CD4-positive, alpha-beta memory T cell (primary cell): ENCODE data around the gene EIF3J. TPM values are rescaled to one million over a fixed set of nuclear protein-coding genes. Genes with fewer than 3 reads are reported as not detected.
"Not testable (repeated sequence)": the region's sequence is repeated elsewhere in the genome, so short reads cannot be mapped to it uniquely, and the experiment has no call there.

Experiments used
- CTCF ChIA-PET: fragments of 350-600 bp; sonication (Branson Sonifier 250); formaldehyde crosslinking; loops from one replicate; lab custom pipeline; 2021; ENCODE audit warnings: inconsistent platforms; ENCODE audit not compliant: partially characterized antibody; lab: Charles Lee
- POLR2A ChIA-PET: fragments of 350-600 bp; sonication (Branson Sonifier 250); formaldehyde crosslinking; loops from one replicate; lab custom pipeline; 2021; ENCODE audit not compliant: partially characterized antibody; lab: Charles Lee
- DNase-seq, 5 donors: peaks; one replicate each; pipeline versions ENCODE4 v3.0.0 to v3.0.0-alpha.2; 2020 to 2022; ENCODE audit warnings: mixed read lengths in 1 of 5
- H3K27ac ChIP-seq: one replicate; pipeline ENCODE4 v1.7.0; 2013; ENCODE audit warnings: low read depth, low read length
- H3K27me3 ChIP-seq: 2 replicates; pipeline ENCODE4 v1.7.0; 2013; ENCODE audit warnings: mild to moderate bottlenecking, low read length, moderate library complexity; ENCODE audit not compliant: insufficient read depth
- H3K36me3 ChIP-seq: 2 replicates; pipeline ENCODE4 v1.7.0; 2013; ENCODE audit warnings: mild to moderate bottlenecking, low read length, moderate library complexity; ENCODE audit not compliant: insufficient read depth
- H3K4me1 ChIP-seq: 2 replicates; pipeline ENCODE4 v1.7.0; 2013; ENCODE audit warnings: mild to moderate bottlenecking, low read length, moderate library complexity; ENCODE audit not compliant: insufficient read depth
- H3K4me3 ChIP-seq, 2 donors: one replicate each; pipeline ENCODE4 v1.7.0; 2013; ENCODE audit warnings: low read length in 2 of 2, mild to moderate bottlenecking in 1 of 2
- H3K9me3 ChIP-seq, 2 donors: one replicate each; pipeline ENCODE4 v1.7.0; 2013; ENCODE audit warnings: low read length in 2 of 2, control low read depth in 1 of 2; ENCODE audit not compliant: control insufficient read depth in 1 of 2
- H3K27ac Mint-ChIP-seq, 7 donors: one replicate each; pipeline ENCODE4 v1.8.0; 2020 to 2021; ENCODE audit warnings: mixed read lengths in 7 of 7, mild to moderate bottlenecking in 6 of 7, inconsistent platforms in 3 of 7, moderate library complexity in 3 of 7
- H3K27me3 Mint-ChIP-seq, 2 donors: one replicate each; pipeline ENCODE4 v1.8.0; 2020 to 2021; ENCODE audit warnings: mixed read lengths in 2 of 2
- H3K36me3 Mint-ChIP-seq, 2 donors: one replicate each; pipeline ENCODE4 v1.8.0; 2020 to 2021; ENCODE audit warnings: mixed read lengths in 2 of 2, inconsistent platforms in 1 of 2, mild to moderate bottlenecking in 1 of 2
- H3K4me1 Mint-ChIP-seq, 4 donors: one replicate each; pipeline ENCODE4 v1.8.0; 2020 to 2021; ENCODE audit warnings: mixed read lengths in 4 of 4, mild to moderate bottlenecking in 1 of 4
- H3K4me3 Mint-ChIP-seq, 8 donors: one replicate each; pipeline ENCODE4 v1.8.0; 2020 to 2021; ENCODE audit warnings: mixed read lengths in 8 of 8, mild to moderate bottlenecking in 7 of 8, moderate library complexity in 6 of 8, inconsistent platforms in 3 of 8
- H3K9me3 Mint-ChIP-seq, 8 donors: one replicate each; pipeline ENCODE4 v1.8.0; 2020 to 2021; ENCODE audit warnings: mixed read lengths in 8 of 8, mild to moderate bottlenecking in 5 of 8, inconsistent platforms in 3 of 8, moderate library complexity in 1 of 8
- intact Hi-C: fragments of 100-400 bp; cut with micrococcal nuclease; formaldehyde crosslinking; loops from one replicate; pipeline ENCODE4 v1.15.1; 2023
- polyA plus RNA-seq, 2 donors: library from polyadenylated mRNA; unstranded; fragments of 300-500 nt; fragmentation: Illumina TruSeq; gene quantifications; one replicate each; pipeline ENCODE4 v1.2.3, GENCODE V29; 2021
- total RNA-seq, 2 experiments: library from RNA; stranded (reverse); gene quantifications; one replicate each; pipeline ENCODE4 v1.2.3, GENCODE V29; 2021

The EIF3J gene
- total and polyA plus RNA-seq, 4 experiments from 2014 or later, result 20.4 to 76.8 (median 48.0) TPM

GRCh38 chr15:44529864-44530604 lies 6.9 kb upstream of the EIF3J start:
- Histone ChIP-seq H3K9me3 (no peaks in the 10 kb centered on the region), H3K27ac (no peak overlapping the region), H3K4me3 (no peak overlapping the region), H3K36me3 (no peaks in the 10 kb centered on the region), H3K27me3 (no peaks in the 10 kb centered on the region), H3K4me1 (peaks cover 6% of the 10 kb centered on the region)
- Mint-ChIP-seq H3K4me3 (no peak overlapping the region), H3K4me1 (peaks cover 8 to 17% (median 13%) of the 10 kb centered on the region in 4 donors), H3K27me3 (no peaks in the 10 kb centered on the region), H3K36me3 (peaks cover 0 to 22% of the 10 kb centered on the region in 2 donors), H3K9me3 (no peaks in the 10 kb centered on the region), H3K27ac (peak overlapping the region in 6 of 7 donors; percentile 5 to 86 (median 44))
- CTCF ChIA-PET, result interaction anchor here (1.1 to 1.2 kb wide), 2 partner anchors 16 to 103 kb away, joined by 3 to 4 read pairs; partner anchors contain the start of gene CTDSPL2
- POLR2A ChIA-PET, result no interaction called here
- no peak for DNase-seq
- intact Hi-C loops, result no loop called here

- no peak for DNase-seq
- Histone ChIP-seq H3K9me3 (no peaks in the 10 kb centered on the region), H3K36me3 (no peaks in the 10 kb centered on the region), H3K27me3 (no peaks in the 10 kb centered on the region), H3K4me1 (peaks cover 12% of the 10 kb centered on the region), H3K27ac (no peak overlapping the region), H3K4me3 (no peak overlapping the region)
- POLR2A ChIA-PET, result no interaction called here
- H3K4me3 Mint-ChIP-seq, result peak overlapping the region in 1 of 8 donors; percentile 13
- no peaks in the 10 kb centered on the region for H3K9me3 Mint-ChIP-seq
- intact Hi-C loops, result no loop called here
- peak overlapping the region in 4 of 7 donors; percentile 24 to 82 (median 62) for H3K27ac Mint-ChIP-seq
- CTCF ChIA-PET, result interaction anchor here (1.2 kb wide), 1 partner anchor 15 kb away, joined by 4 read pairs; no protein-coding TSS in a partner anchor
- peaks cover 10 to 24% (median 18%) of the 10 kb centered on the region in 4 donors for H3K4me1 Mint-ChIP-seq
- peaks cover 0 to 18% of the 10 kb centered on the region in 2 donors for H3K36me3 Mint-ChIP-seq
- H3K27me3 Mint-ChIP-seq, result no peaks in the 10 kb centered on the region
Measured at GRCh38 chr15:44530653-44531052, 6.3 kb upstream of the EIF3J start.

GRCh38 chr15:44532275-44532674 lies 4.7 kb upstream of the EIF3J start:
- peaks cover 17% of the 10 kb centered on the region for H3K4me1 ChIP-seq
- H3K27me3 ChIP-seq, H3K27ac Mint-ChIP-seq, DNase-seq, H3K36me3 ChIP-seq, H3K4me3 ChIP-seq, H3K27me3 Mint-ChIP-seq, H3K9me3 ChIP-seq, H3K27ac ChIP-seq, H3K4me3 Mint-ChIP-seq, H3K9me3 Mint-ChIP-seq, intact Hi-C loops: not testable (repeated sequence)
- Mint-ChIP-seq H3K36me3 (peaks cover 0 to 23% of the 10 kb centered on the region in 2 donors), H3K4me1 (peaks cover 13 to 39% (median 24%) of the 10 kb centered on the region in 4 donors)
- ChIA-PET POLR2A (interaction anchor here (1.3 kb wide), 1 partner anchor 14 kb away, joined by 3 read pairs; no protein-coding TSS in a partner anchor), CTCF (interaction anchor here (1.0 to 2.6 kb wide), 4 partner anchors 14 to 31 kb away, joined by 3 to 12 read pairs (median 5); no protein-coding TSS in a partner anchor)

- Mint-ChIP-seq H3K27ac (peak overlapping the region in 4 of 7 donors; percentile 18 to 79 (median 74)), H3K27me3 (no peaks in the 10 kb centered on the region), H3K9me3 (no peaks in the 10 kb centered on the region), H3K36me3 (peaks cover 0 to 24% of the 10 kb centered on the region in 2 donors), H3K4me3 (peak overlapping the region in 2 of 8 donors; percentile 36 to 52), H3K4me1 (peaks cover 13 to 40% (median 24%) of the 10 kb centered on the region in 4 donors)
- Histone ChIP-seq H3K9me3 (no peaks in the 10 kb centered on the region), H3K36me3 (no peaks in the 10 kb centered on the region), H3K27me3 (no peaks in the 10 kb centered on the region), H3K27ac (no peak overlapping the region), H3K4me3 (no peak overlapping the region), H3K4me1 (peaks cover 17% of the 10 kb centered on the region)
- no peak for DNase-seq
- intact Hi-C loops, result no loop called here
- ChIA-PET POLR2A (interaction anchor here (1.3 kb wide), 1 partner anchor 14 kb away, joined by 3 read pairs; no protein-coding TSS in a partner anchor), CTCF (interaction anchor here (1.0 to 2.6 kb wide), 4 partner anchors 13 to 31 kb away, joined by 3 to 12 read pairs (median 5); no protein-coding TSS in a partner anchor)
Measured at GRCh38 chr15:44532689-44533088, 4.3 kb upstream of the EIF3J start.

- no peak overlapping the region for H3K27ac ChIP-seq
- H3K4me3 Mint-ChIP-seq, result peak overlapping the region; percentile 68 to 93 (median 87)
- H3K4me1 ChIP-seq, result peaks cover 29% of the 10 kb centered on the region
- no peaks in the 10 kb centered on the region for H3K9me3 Mint-ChIP-seq
- no peaks in the 10 kb centered on the region for H3K27me3 Mint-ChIP-seq
- H3K9me3 ChIP-seq, result no peaks in the 10 kb centered on the region
- H3K27me3 ChIP-seq, result no peaks in the 10 kb centered on the region
- no peak overlapping the region for H3K4me3 ChIP-seq
- H3K4me1 Mint-ChIP-seq, result peaks cover 21 to 53% (median 33%) of the 10 kb centered on the region in 4 donors
- H3K36me3 ChIP-seq, result no peaks in the 10 kb centered on the region
- ChIA-PET POLR2A (no interaction called here), CTCF (interaction anchor here (1.0 kb wide), 1 partner anchor 11 kb away, joined by 5 read pairs; no protein-coding TSS in a partner anchor)
- no peak for DNase-seq
- peak overlapping the region in 6 of 7 donors; percentile 38 to 91 (median 84) for H3K27ac Mint-ChIP-seq
- peaks cover 3 to 30% of the 10 kb centered on the region in 2 donors for H3K36me3 Mint-ChIP-seq
- intact Hi-C loops, result loop anchor here (5.0 kb wide), 2 partner anchors 127 to 192 kb away; partner anchors contain the start of gene SPG11
Measured at GRCh38 chr15:44535092-44535491, 1.9 kb upstream of the EIF3J start.

- Histone ChIP-seq H3K36me3 (no peaks in the 10 kb centered on the region), H3K4me3 (peak overlapping the region; percentile 65 to 71), H3K9me3 (no peaks in the 10 kb centered on the region), H3K4me1 (peaks cover 34% of the 10 kb centered on the region), H3K27ac (peak overlapping the region; percentile 91), H3K27me3 (no peaks in the 10 kb centered on the region)
- Mint-ChIP-seq H3K9me3 (no peaks in the 10 kb centered on the region), H3K36me3 (peaks cover 3 to 35% of the 10 kb centered on the region in 2 donors), H3K4me3 (peak overlapping the region; percentile 83 to 96 (median 92)), H3K4me1 (peaks cover 26 to 56% (median 36%) of the 10 kb centered on the region in 4 donors), H3K27ac (peak overlapping the region; percentile 88 to 97 (median 95)), H3K27me3 (no peaks in the 10 kb centered on the region)
- peak; percentile 20 to 39 (median 25) for DNase-seq
- intact Hi-C loops, result loop anchor here (1.0 to 5.0 kb wide), 6 partner anchors 19 to 663 kb away; partner anchors contain the start of genes CTDSPL2, GOLM2 and SPG11
- CTCF ChIA-PET, result interaction anchor here (1.0 kb wide), 1 partner anchor 10 kb away, joined by 5 read pairs; no protein-coding TSS in a partner anchor
- POLR2A ChIA-PET, result interaction anchor here (2.8 kb wide), 1 partner anchor 175 kb away, joined by 14 read pairs; the partner anchor contains the start of genes B2M and PATL2
Measured at GRCh38 chr15:44535523-44536301, 1.2 kb upstream of the EIF3J start.
